H9 (cell line): ENCODE data around the gene NCKAP5L. TPM values are rescaled to one million over a fixed set of nuclear protein-coding genes. Genes with fewer than 3 reads are reported as not detected.

Source experiments
- DNase-seq: peaks from one replicate; pipeline ENCODE4 v3.0.0-alpha.2; 2017
- H2AFZ ChIP-seq: one replicate; pipeline ENCODE4 v1.6.1; 2013; ENCODE audit warnings: mild to moderate bottlenecking, low read length, control low read depth, moderate library complexity
- H2AK5ac ChIP-seq: 2 replicates; pipeline ENCODE4 v1.6.1; 2013; ENCODE audit warnings: low read length, control low read depth, mixed read lengths; ENCODE audit not compliant: insufficient read length
- H2BK120ac ChIP-seq: one replicate; pipeline ENCODE4 v1.6.1; 2013; ENCODE audit warnings: low read depth, mild to moderate bottlenecking, low read length, control low read depth, inconsistent platforms; ENCODE audit not compliant: poor library complexity, severe bottlenecking
- H2BK12ac ChIP-seq: 2 replicates; pipeline ENCODE4 v1.6.1; 2013; ENCODE audit warnings: low read length, control low read depth, mixed read lengths, low read depth; ENCODE audit not compliant: insufficient read length
- H2BK15ac ChIP-seq: 2 replicates; pipeline ENCODE4 v1.6.1; 2013; ENCODE audit warnings: low read depth, low read length, control low read depth
- H2BK20ac ChIP-seq: one replicate; pipeline ENCODE4 v1.6.1; 2013; ENCODE audit warnings: low read depth, mild to moderate bottlenecking, low read length, control low read depth, inconsistent platforms; ENCODE audit not compliant: poor library complexity, severe bottlenecking
- H2BK5ac ChIP-seq: 2 replicates; pipeline ENCODE4 v1.6.1; 2013; ENCODE audit warnings: low read length, control low read depth, mixed read lengths; ENCODE audit not compliant: insufficient read length
- H3K14ac ChIP-seq: 2 replicates; pipeline ENCODE4 v1.6.1; 2013; ENCODE audit warnings: low read length, control low read depth; ENCODE audit not compliant: insufficient read depth
- H3K18ac ChIP-seq: 2 replicates; pipeline ENCODE4 v1.6.1; 2013; ENCODE audit warnings: low read depth, mild to moderate bottlenecking, mixed read lengths, low read length, control low read depth; ENCODE audit not compliant: insufficient read length
- H3K23ac ChIP-seq: 2 replicates; pipeline ENCODE4 v1.6.1; 2013; ENCODE audit warnings: low read length, control low read depth, mixed read lengths, low read depth; ENCODE audit not compliant: insufficient read length
- H3K23me2 ChIP-seq: 2 replicates; pipeline ENCODE4 v1.6.1; 2013; ENCODE audit warnings: low read depth, mild to moderate bottlenecking, mixed read lengths, low read length, control low read depth; ENCODE audit not compliant: insufficient read length, poor library complexity, severe bottlenecking
- H3K27ac ChIP-seq: 2 replicates; pipeline ENCODE4 v1.5.1; 2013; ENCODE audit warnings: low read length, control low read depth, mixed read lengths, low read depth; ENCODE audit not compliant: insufficient read length
- H3K27me3 ChIP-seq: 2 replicates; pipeline ENCODE4 v1.6.1; 2013; ENCODE audit warnings: low read length, control low read depth, inconsistent platforms; ENCODE audit not compliant: insufficient read depth
- H3K4ac ChIP-seq: 2 replicates; pipeline ENCODE4 v1.6.1; 2013; ENCODE audit warnings: low read depth, mild to moderate bottlenecking, control low read depth, inconsistent platforms, low read length, moderate library complexity
- H3K4me1 ChIP-seq: 2 replicates; pipeline ENCODE4 v1.6.1; 2013; ENCODE audit warnings: low read length, control low read depth, inconsistent platforms; ENCODE audit not compliant: insufficient read depth
- H3K4me2 ChIP-seq: 2 replicates; pipeline ENCODE4 v1.6.1; 2013; ENCODE audit warnings: low read length, control low read depth, mixed read lengths; ENCODE audit not compliant: insufficient read length, insufficient read depth
- H3K56ac ChIP-seq: 2 replicates; pipeline ENCODE4 v1.6.1; 2013; ENCODE audit warnings: low read depth, mild to moderate bottlenecking, mixed read lengths, low read length, control low read depth; ENCODE audit not compliant: insufficient read length
- H3K79me1 ChIP-seq: 2 replicates; pipeline ENCODE4 v1.6.1; 2013; ENCODE audit warnings: low read depth, mild to moderate bottlenecking, moderate library complexity, low read length, control low read depth, inconsistent platforms; ENCODE audit not compliant: insufficient read depth, poor library complexity, severe bottlenecking
- H3K79me2 ChIP-seq: 2 replicates; pipeline ENCODE4 v1.6.1; 2013; ENCODE audit warnings: low read length, control low read depth, inconsistent platforms; ENCODE audit not compliant: insufficient read depth
- H3K9ac ChIP-seq: 2 replicates; pipeline ENCODE4 v1.6.1; 2013; ENCODE audit warnings: low read length, control low read depth, mixed read lengths; ENCODE audit not compliant: insufficient read length; ENCODE audit errors: extremely low read depth
- H3K9me3 ChIP-seq: one replicate; pipeline ENCODE4 v1.6.1; 2013; ENCODE audit warnings: low read depth, low read length, inconsistent platforms; ENCODE audit not compliant: control insufficient read depth
- H3T11ph ChIP-seq: one replicate; pipeline ENCODE4 v1.6.1; 2013; ENCODE audit warnings: mild to moderate bottlenecking, low read length, control low read depth, inconsistent platforms
- H4K20me1 ChIP-seq: one replicate; pipeline ENCODE4 v1.6.1; 2013; ENCODE audit not compliant: control insufficient read depth, insufficient read length, insufficient read depth
- H4K5ac ChIP-seq: 2 replicates; pipeline ENCODE4 v1.6.1; 2013; ENCODE audit warnings: low read depth, mild to moderate bottlenecking, mixed read lengths, low read length, control low read depth; ENCODE audit not compliant: insufficient read length
- H4K8ac ChIP-seq: replicated peaks from 2 replicates; pipeline ENCODE4 v1.6.1; 2013; ENCODE audit warnings: low read length, control low read depth, mixed read lengths, low read depth; ENCODE audit not compliant: insufficient read length
- H4K91ac ChIP-seq: 2 replicates; pipeline ENCODE4 v1.6.1; 2013; ENCODE audit warnings: low read depth, mild to moderate bottlenecking, moderate library complexity, mixed read lengths, low read length, control low read depth; ENCODE audit not compliant: insufficient read length
- H3K27ac Mint-ChIP-seq, 3 experiments: 2 replicates in 2 of 3; 3 replicates in 1 of 3; pipeline ENCODE4 v1.8.0; 2020 to 2021; ENCODE audit warnings: mixed read lengths in 3 of 3, mild to moderate bottlenecking in 1 of 3, moderate library complexity in 1 of 3
- H3K27me3 Mint-ChIP-seq: 2 replicates; pipeline ENCODE4 v1.8.0; 2021; ENCODE audit warnings: low read depth, mild to moderate bottlenecking, moderate library complexity, mixed read lengths
- H3K36me3 Mint-ChIP-seq, 3 experiments: 2 replicates in 2 of 3; 3 replicates in 1 of 3; pipeline ENCODE4 v1.8.0; 2020 to 2021; ENCODE audit warnings: low read depth in 3 of 3, mixed read lengths in 3 of 3; ENCODE audit not compliant: insufficient read depth in 1 of 3
- H3K4me1 Mint-ChIP-seq, 2 experiments: 2 replicates each; pipeline ENCODE4 v1.8.0; 2020; ENCODE audit warnings: mixed read lengths in 2 of 2
- H3K4me3 Mint-ChIP-seq, 2 experiments: 2 replicates in 1 of 2; 3 replicates in 1 of 2; pipeline ENCODE4 v1.8.0; 2020 to 2021; ENCODE audit warnings: mild to moderate bottlenecking in 2 of 2, mixed read lengths in 2 of 2, moderate library complexity in 1 of 2
- H3K9me3 Mint-ChIP-seq, 2 experiments: 2 replicates in 1 of 2; 3 replicates in 1 of 2; pipeline ENCODE4 v1.8.0; 2020; ENCODE audit warnings: mild to moderate bottlenecking in 2 of 2, mixed read lengths in 2 of 2, moderate library complexity in 1 of 2
- CTCF ChIP-seq: fragments of 200-600 bp; sonication (generic); conservative IDR thresholded peaks from 3 replicates; pipeline ENCODE4 v1.8.0; 2021; ENCODE audit warnings: antibody characterized with exemption, mild to moderate bottlenecking
- WGBS: extraction: QIAGEN DNeasy Blood & Tissue Kit; methylation state at CpG from one replicate; pipeline ENCODE4 v1.1.7; 2013; ENCODE audit warnings: missing lambda C conversion rate, low lambda C conversion rate, mixed read lengths; ENCODE audit not compliant: insufficient read length; ENCODE audit errors: extremely low coverage; 5-methylcytosine and 5-hydroxymethylcytosine counted together
- total RNA-seq: library from RNA; stranded (reverse); gene quantifications from 2 replicates; pipeline ENCODE4 v1.2.1, GENCODE V29; 2021

The NCKAP5L gene
- total RNA-seq, 1 experiment from 2014 or later, result 27.7 TPM

- no peak overlapping the region for H3T11ph ChIP-seq
- DNase-seq, result no peak
- no peaks in the 10 kb centered on the region for H3K27me3 ChIP-seq
- no peak for TF ChIP-seq CTCF
- H3K23ac ChIP-seq, result no peak overlapping the region
- no peak overlapping the region for H3K4me2 ChIP-seq
- Mint-ChIP-seq H3K4me3 (no peak overlapping the region), H3K9me3 (no peaks in the 10 kb centered on the region; a peak in 1 of 5 replicates), H3K27ac (peak overlapping the region in 1 of 3 experiments; percentile 81; a peak in 1 of 7 replicates), H3K36me3 (peaks cover 12 to 44% (median 27%) of the 10 kb centered on the region in 3 experiments; a peak in 6 of 7 replicates), H3K4me1 (peaks cover 10 to 29% of the 10 kb centered on the region in 2 experiments), H3K27me3 (no peaks in the 10 kb centered on the region)
- H3K9me3 ChIP-seq, result no peaks in the 10 kb centered on the region
- H2BK5ac ChIP-seq, result no peak overlapping the region
- no peaks in the 10 kb centered on the region for H3K79me1 ChIP-seq
- no peak overlapping the region for H4K5ac ChIP-seq
- no peak overlapping the region for H3K14ac ChIP-seq
- H4K20me1 ChIP-seq, result no peaks in the 10 kb centered on the region
- no peak overlapping the region for H2BK120ac ChIP-seq
- no peak overlapping the region for H3K56ac ChIP-seq
- H3K18ac ChIP-seq, result no peak overlapping the region
- no peak overlapping the region for H2BK15ac ChIP-seq
- no peak overlapping the region for H3K4ac ChIP-seq
- no peaks in the 10 kb centered on the region for H3K23me2 ChIP-seq
- H2AFZ ChIP-seq, result no peak overlapping the region
- no peak overlapping the region for H2BK12ac ChIP-seq
- peaks cover 7% of the 10 kb centered on the region; the same call in 1 of the 2 replicates for H3K4me1 ChIP-seq
- no peak overlapping the region for H2BK20ac ChIP-seq
- no peak overlapping the region for H2AK5ac ChIP-seq
- no peak overlapping the region for H3K9ac ChIP-seq
- no peak overlapping the region for H4K91ac ChIP-seq
- no peak overlapping the region for H4K8ac ChIP-seq
- no peak overlapping the region for H3K27ac ChIP-seq
- H3K79me2 ChIP-seq, result no peaks in the 10 kb centered on the region
- no CpG with 5 or more reads among the region's 10 CpGs for WGBS
Measured at GRCh38 chr12:49804821-49805220, 23.4 kb downstream of the NCKAP5L start.
